ENCODE data around the gene ATXN7. TPM values are rescaled to one million over a fixed set of nuclear protein-coding genes. Genes with fewer than 3 reads are reported as not detected.

ATXN7 gene
- total and polyA plus RNA-seq, 10 of the 15 experiments (the other 5 are each of a cell fraction or from before 2014, with no cell fraction given): 0.83 to 24.6 (median 8.5) TPM

GRCh38 chr3:63966007-63966406 lies 102.3 kb downstream of the ATXN7 start:
- Histone ChIP-seq H3K4me3 (no peak overlapping the region), H4K20me1 (ENCODE audit: control insufficient read depth, insufficient read depth) (no peaks in the 10 kb centered on the region), H3K27ac (ENCODE audit: control insufficient read depth, insufficient read depth) (no peak overlapping the region), H2AFZ (ENCODE audit: control insufficient read depth, low read depth, low read length) (no peak overlapping the region), H3K4me2 (ENCODE audit: control insufficient read depth, insufficient read depth) (no peak overlapping the region), H3K4me1 (ENCODE audit: control insufficient read depth, insufficient read depth, low read length) (peaks cover 38% of the 10 kb centered on the region), H3K79me2 (ENCODE audit: control insufficient read depth, insufficient read depth, low read length) (peaks cover 26% of the 10 kb centered on the region), H3K9me3 (replicated peaks; ENCODE audit: control insufficient read depth, insufficient read depth, low read length) (no peaks in the 10 kb centered on the region), H3K36me3 (ENCODE audit: control insufficient read depth in 2 of 2, insufficient read depth in 2 of 2, low read length in 1 of 2) (peaks cover 0 to 2% of the 10 kb centered on the region in 2 experiments; a peak in 1 of 4 replicates), H3K9ac (ENCODE audit: control insufficient read depth, insufficient read depth, low read length) (no peak overlapping the region), H3K27me3 (replicated peaks in 1 of 2; ENCODE audit: control insufficient read depth in 2 of 2, insufficient read depth in 2 of 2, low read length in 1 of 2) (no peaks in the 10 kb centered on the region)
- no TSS peak for BruUV-seq (replicated peaks)
- TF ChIP-seq, protein P1, sequence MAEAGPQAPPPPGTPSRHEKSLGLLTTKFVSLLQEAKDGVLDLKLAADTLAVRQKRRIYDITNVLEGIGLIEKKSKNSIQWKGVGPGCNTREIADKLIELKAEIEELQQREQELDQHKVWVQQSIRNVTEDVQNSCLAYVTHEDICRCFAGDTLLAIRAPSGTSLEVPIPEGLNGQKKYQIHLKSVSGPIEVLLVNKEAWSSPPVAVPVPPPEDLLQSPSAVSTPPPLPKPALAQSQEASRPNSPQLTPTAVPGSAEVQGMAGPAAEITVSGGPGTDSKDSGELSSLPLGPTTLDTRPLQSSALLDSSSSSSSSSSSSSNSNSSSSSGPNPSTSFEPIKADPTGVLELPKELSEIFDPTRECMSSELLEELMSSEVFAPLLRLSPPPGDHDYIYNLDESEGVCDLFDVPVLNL (IDR thresholded peaks at IDR 0.05; ENCODE audit: low read depth, low read length): no peak
- TF ChIP-seq PAX5 (IDR thresholded peaks at IDR 0.05; ENCODE audit: borderline replicate concordance, low read depth, low read length): no peak
- TF ChIP-seq KLF5 (IDR thresholded peaks at IDR 0.05; ENCODE audit: partially characterized antibody): no peak
- peak; percentile 57; the same call in 1 of the 2 replicates for TF ChIP-seq SPI1 (IDR thresholded peaks at IDR 0.05; ENCODE audit: borderline replicate concordance, insufficient read depth, low read depth, low read length)
- ChIA-PET RAD21 (ENCODE audit: unreplicated experiment) (interaction anchor here (1.0 to 1.9 kb wide), 3 partner anchors 10 to 44 kb away, joined by 3 to 5 read pairs (median 4); no protein-coding TSS in a partner anchor), SMC1A (ENCODE audit: uncharacterized antibody, unreplicated experiment) (interaction anchor here (0.6 to 5.0 kb wide), 6 partner anchors 12 to 57 kb away, joined by 3 to 32 read pairs (median 4); partner anchors contain the start of gene PSMD6), CTCF (interaction anchor here (0.6 to 12.2 kb wide), 8 partner anchors 9 to 68 kb away, joined by 3 to 154 read pairs (median 4); partner anchors contain the start of gene PSMD6), POLR2A (interaction anchor here (0.7 to 1.0 kb wide), 3 partner anchors 8 to 31 kb away, joined by 3 to 10 read pairs (median 3); no protein-coding TSS in a partner anchor)
- intact Hi-C loops (cut with micrococcal nuclease; ENCODE audit: unreplicated experiment): no loop called here
- WGBS (ENCODE audit: insufficient coverage, insufficient replicate concordance, low lambda C conversion rate, missing lambda C conversion rate): 59% methylated on average over 4 of the region's 4 CpGs
- in situ Hi-C loops (cut with MboI): no loop called here
- DNase-seq (ENCODE audit: low read depth, low spot score) (no peak), ATAC-seq (no peak), FAIRE-seq (no peak)

GRCh38 chr3:63966871-63967270 lies 103.2 kb downstream of the ATXN7 start:
- Histone ChIP-seq H4K20me1 (ENCODE audit: control insufficient read depth, insufficient read depth) (no peaks in the 10 kb centered on the region), H3K27me3 (replicated peaks in 1 of 2; ENCODE audit: control insufficient read depth in 2 of 2, insufficient read depth in 2 of 2, low read length in 1 of 2) (no peaks in the 10 kb centered on the region), H3K79me2 (ENCODE audit: control insufficient read depth, insufficient read depth, low read length) (peaks cover 29% of the 10 kb centered on the region), H3K36me3 (ENCODE audit: control insufficient read depth in 2 of 2, insufficient read depth in 2 of 2, low read length in 1 of 2) (peaks cover 0 to 4% of the 10 kb centered on the region in 2 experiments; a peak in 1 of 4 replicates), H3K9me3 (replicated peaks; ENCODE audit: control insufficient read depth, insufficient read depth, low read length) (no peaks in the 10 kb centered on the region), H3K4me1 (ENCODE audit: control insufficient read depth, insufficient read depth, low read length) (peaks cover 41% of the 10 kb centered on the region), H3K4me3 (no peak overlapping the region), H3K9ac (ENCODE audit: control insufficient read depth, insufficient read depth, low read length) (no peak overlapping the region), H3K4me2 (ENCODE audit: control insufficient read depth, insufficient read depth) (peak overlapping the region; percentile 85), H3K27ac (ENCODE audit: control insufficient read depth, insufficient read depth) (peak overlapping the region; percentile 58), H2AFZ (ENCODE audit: control insufficient read depth, low read depth, low read length) (no peak overlapping the region)
- TF ChIP-seq CHD4 (IDR thresholded peaks at IDR 0.05) (no peak), IRF3 (IDR thresholded peaks at IDR 0.05) (no peak)
- no peak for FAIRE-seq
- ATAC-seq: no peak
- no peak for DNase-seq (ENCODE audit: low read depth, low spot score)
- CTCF ChIA-PET: interaction anchor here (1.0 to 12.2 kb wide), 9 partner anchors 8 to 64 kb away, joined by 3 to 154 read pairs (median 4); partner anchors contain the start of gene PSMD6
- POLR2A ChIA-PET: interaction anchor here (0.8 to 1.0 kb wide), 2 partner anchors 10 to 30 kb away, joined by 3 to 10 read pairs; no protein-coding TSS in a partner anchor
- intact Hi-C loops (cut with micrococcal nuclease; ENCODE audit: unreplicated experiment): no loop called here
- BruUV-seq (replicated peaks): no TSS peak
- 7% methylated on average over 1 of the region's 1 CpG for WGBS (ENCODE audit: insufficient coverage, insufficient replicate concordance, low lambda C conversion rate, missing lambda C conversion rate)
- in situ Hi-C loops (cut with MboI): no loop called here
- RAD21 ChIA-PET (ENCODE audit: unreplicated experiment): interaction anchor here (0.5 to 1.7 kb wide), 4 partner anchors 29 to 432 kb away, joined by 3 to 7 read pairs (median 4); no protein-coding TSS in a partner anchor
- SMC1A ChIA-PET (ENCODE audit: uncharacterized antibody, unreplicated experiment): interaction anchor here (1.3 to 3.7 kb wide), 6 partner anchors 8 to 39 kb away, joined by 3 to 32 read pairs (median 8); no protein-coding TSS in a partner anchor

Data from GM12878 (cell line).